K562 (cell line): Measurements from ENCODE around the gene MSANTD1.

ENCODE experiments used
- CHCHD3 ChIP-seq: fragments of 250-450 bp; sonication (Bioruptor Pico); IDR thresholded peaks from 2 replicates; pipeline ENCODE4 v2.1.2; 2022; ENCODE audit warnings: mild to moderate bottlenecking
- EHMT2 ChIP-seq: fragments of 450-650 bp; IDR thresholded peaks from 2 replicates; pipeline ENCODE4 v1.6.1; 2018; ENCODE audit warnings: antibody characterized with exemption
- NFYB ChIP-seq: IDR thresholded peaks from 2 replicates; pipeline ENCODE4 v1.6.1; 2011; ENCODE audit warnings: mild to moderate bottlenecking, moderate library complexity; ENCODE audit not compliant: insufficient read length; ENCODE audit errors: extremely low read depth
- SLC30A9 ChIP-seq: fragments of 250-450 bp; sonication (Bioruptor Pico); IDR thresholded peaks from 2 replicates; pipeline ENCODE4 v1.8.0; 2022; ENCODE audit warnings: mild to moderate bottlenecking, moderate library complexity
- SMAD1 ChIP-seq: fragments of 150-350 bp; IDR thresholded peaks from 2 replicates; pipeline ENCODE4 v1.6.1; 2014; ENCODE audit warnings: low read length, low read depth; ENCODE audit not compliant: partially characterized antibody
- TF ChIP-seq, protein P1 (sequence below): fragments of 250-450 bp; sonication (Bioruptor Pico); IDR thresholded peaks from 2 replicates; pipeline ENCODE4 v1.5.0; 2020; ENCODE audit warnings: mild to moderate bottlenecking, borderline replicate concordance
- TF ChIP-seq, protein P2 (sequence below), 3 experiments: IDR thresholded peaks in 2 of 3; conservative IDR thresholded peaks in 1 of 3; 2 replicates each; pipeline ENCODE4 v1.5.1; 2011 to 2012; ENCODE audit warnings: low read length in 3 of 3, mild to moderate bottlenecking in 3 of 3, control low read depth in 2 of 3, improper control_type of control experiment in 1 of 3, inconsistent platforms in 1 of 3, low read depth in 1 of 3, mixed read lengths in 1 of 3, moderate library complexity in 1 of 3; ENCODE audit not compliant: insufficient read depth in 2 of 3

DNA sequence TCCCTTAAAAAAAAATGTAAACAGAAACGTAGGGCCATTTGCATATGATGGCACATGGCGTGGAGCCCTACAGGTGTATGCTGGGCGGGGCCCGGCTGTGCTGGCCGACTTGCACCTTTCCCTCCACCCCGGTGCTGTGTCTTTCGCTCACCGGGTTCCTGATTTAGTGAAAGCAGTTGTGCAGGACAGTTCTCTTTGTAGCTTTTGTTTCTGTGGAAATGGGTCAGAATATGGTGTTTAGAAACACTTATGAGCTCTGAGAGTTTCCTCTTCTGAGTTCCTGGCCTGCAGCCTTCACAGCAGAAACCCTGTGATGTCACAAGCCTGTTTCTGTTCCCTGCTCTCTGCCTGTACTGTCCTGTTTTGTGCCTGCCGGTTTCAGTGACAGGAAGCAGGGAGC lies 22.5 kb upstream of the MSANTD1 start:
- TF ChIP-seq NFYB (no peak), SLC30A9 (CRISPR knock-in tag) (no peak), CHCHD3 (CRISPR knock-in tag) (no peak), SMAD1 (no peak), EHMT2 (no peak)
- TF ChIP-seq, protein P1, sequence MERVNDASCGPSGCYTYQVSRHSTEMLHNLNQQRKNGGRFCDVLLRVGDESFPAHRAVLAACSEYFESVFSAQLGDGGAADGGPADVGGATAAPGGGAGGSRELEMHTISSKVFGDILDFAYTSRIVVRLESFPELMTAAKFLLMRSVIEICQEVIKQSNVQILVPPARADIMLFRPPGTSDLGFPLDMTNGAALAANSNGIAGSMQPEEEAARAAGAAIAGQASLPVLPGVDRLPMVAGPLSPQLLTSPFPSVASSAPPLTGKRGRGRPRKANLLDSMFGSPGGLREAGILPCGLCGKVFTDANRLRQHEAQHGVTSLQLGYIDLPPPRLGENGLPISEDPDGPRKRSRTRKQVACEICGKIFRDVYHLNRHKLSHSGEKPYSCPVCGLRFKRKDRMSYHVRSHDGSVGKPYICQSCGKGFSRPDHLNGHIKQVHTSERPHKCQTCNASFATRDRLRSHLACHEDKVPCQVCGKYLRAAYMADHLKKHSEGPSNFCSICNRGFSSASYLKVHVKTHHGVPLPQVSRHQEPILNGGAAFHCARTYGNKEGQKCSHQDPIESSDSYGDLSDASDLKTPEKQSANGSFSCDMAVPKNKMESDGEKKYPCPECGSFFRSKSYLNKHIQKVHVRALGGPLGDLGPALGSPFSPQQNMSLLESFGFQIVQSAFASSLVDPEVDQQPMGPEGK (CRISPR knock-in tag): no peak
- TF ChIP-seq, protein P2, sequence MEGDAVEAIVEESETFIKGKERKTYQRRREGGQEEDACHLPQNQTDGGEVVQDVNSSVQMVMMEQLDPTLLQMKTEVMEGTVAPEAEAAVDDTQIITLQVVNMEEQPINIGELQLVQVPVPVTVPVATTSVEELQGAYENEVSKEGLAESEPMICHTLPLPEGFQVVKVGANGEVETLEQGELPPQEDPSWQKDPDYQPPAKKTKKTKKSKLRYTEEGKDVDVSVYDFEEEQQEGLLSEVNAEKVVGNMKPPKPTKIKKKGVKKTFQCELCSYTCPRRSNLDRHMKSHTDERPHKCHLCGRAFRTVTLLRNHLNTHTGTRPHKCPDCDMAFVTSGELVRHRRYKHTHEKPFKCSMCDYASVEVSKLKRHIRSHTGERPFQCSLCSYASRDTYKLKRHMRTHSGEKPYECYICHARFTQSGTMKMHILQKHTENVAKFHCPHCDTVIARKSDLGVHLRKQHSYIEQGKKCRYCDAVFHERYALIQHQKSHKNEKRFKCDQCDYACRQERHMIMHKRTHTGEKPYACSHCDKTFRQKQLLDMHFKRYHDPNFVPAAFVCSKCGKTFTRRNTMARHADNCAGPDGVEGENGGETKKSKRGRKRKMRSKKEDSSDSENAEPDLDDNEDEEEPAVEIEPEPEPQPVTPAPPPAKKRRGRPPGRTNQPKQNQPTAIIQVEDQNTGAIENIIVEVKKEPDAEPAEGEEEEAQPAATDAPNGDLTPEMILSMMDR (IDR thresholded peaks at IDR 0.05 in 2 of 3, conservative IDR thresholded peaks at IDR 0.05 in 1 of 3; ENCODE audit: insufficient read depth in 2 of 3, low read depth in 1 of 3, low read length in 3 of 3): no peak
